SJSA1 (cell line): Measurements from ENCODE around the gene ZNF581. TPM values are rescaled to one million over a fixed set of nuclear protein-coding genes. Genes with fewer than 3 reads are reported as not detected.

ENCODE experiments used
- DNase-seq, 2 experiments: peaks; one replicate each; pipeline ENCODE4 v3.0.0-alpha.2; 2015 to 2020; ENCODE audit warnings: low spot score in 2 of 2, low read depth in 1 of 2
- H3K27ac ChIP-seq: fragments of 250-450 bp; sonication (Bioruptor Pico); 2 replicates; pipeline ENCODE4 v1.5.1; 2020; ENCODE audit warnings: mild to moderate bottlenecking, moderate library complexity
- H3K27me3 ChIP-seq: fragments of 250-450 bp; sonication (Bioruptor Pico); replicated peaks from 2 replicates; pipeline ENCODE4 v1.5.1; 2020; ENCODE audit warnings: mild to moderate bottlenecking, moderate library complexity
- H3K36me3 ChIP-seq: fragments of 250-450 bp; sonication (Bioruptor Pico); 2 replicates; pipeline ENCODE4 v1.5.1; 2020; ENCODE audit warnings: mild to moderate bottlenecking
- H3K4me1 ChIP-seq: fragments of 250-450 bp; sonication (Bioruptor Pico); replicated peaks from 2 replicates; pipeline ENCODE4 v1.6.1; 2021; ENCODE audit warnings: mild to moderate bottlenecking
- H3K4me3 ChIP-seq: fragments of 250-450 bp; sonication (Bioruptor Pico); 2 replicates; pipeline ENCODE4 v1.5.1; 2020; ENCODE audit warnings: mild to moderate bottlenecking
- H3K9me3 ChIP-seq: fragments of 250-450 bp; sonication (Bioruptor Pico); replicated peaks from 2 replicates; pipeline ENCODE4 v1.5.1; 2020; ENCODE audit warnings: mild to moderate bottlenecking
- total RNA-seq: library from RNA; depleted of rRNA; stranded (reverse); fragments of >200 nt; shearing (Covaris generic); gene quantifications from 2 replicates; pipeline ENCODE4 v1.2.3, GENCODE V29; 2014

The ZNF581 gene
- total RNA-seq, 1 experiment from 2014 or later = 5.5 TPM

- H3K36me3 ChIP-seq = peaks cover 77% of the 10 kb centered on the region
- peaks cover 21% of the 10 kb centered on the region for H3K4me1 ChIP-seq
- no peaks in the 10 kb centered on the region for H3K27me3 ChIP-seq
- peak within 1 kb of the TSS; percentile 98 for H3K4me3 ChIP-seq
- no peaks in the 10 kb centered on the region; the same call in 1 of the 2 replicates for H3K9me3 ChIP-seq
- peak within 1 kb of the TSS; percentile 71 for H3K27ac ChIP-seq
- peak; percentile 92 to 98 for DNase-seq
These were observed 31.6 kb downstream of the ZNF581 start, which contains the start of gene EPN1 for GRCh38 chr19:55674841-55675660. Gene EPN1, plus strand, starts transcription at chr19:55675226. Its CDS starts 3,402 bp downstream, at chr19:55678628.

- no peaks in the 10 kb centered on the region; the same call in 1 of the 2 replicates for H3K9me3 ChIP-seq
- peak overlapping the region; percentile 98 for H3K4me3 ChIP-seq
- peaks cover 21% of the 10 kb centered on the region for H3K4me1 ChIP-seq
- H3K36me3 ChIP-seq = peaks cover 80% of the 10 kb centered on the region
- no peaks in the 10 kb centered on the region for H3K27me3 ChIP-seq
- peak overlapping the region; percentile 71 for H3K27ac ChIP-seq
- no peak for DNase-seq
These were observed 32.4 kb downstream of the ZNF581 start for GRCh38 chr19:55675661-55676354.

GRCh38 chr19:55676383-55676782, 32.9 kb downstream of the ZNF581 start:
- H3K9me3 ChIP-seq = no peaks in the 10 kb centered on the region; the same call in 1 of the 2 replicates
- H3K27me3 ChIP-seq = no peaks in the 10 kb centered on the region
- DNase-seq = no peak
- peaks cover 83% of the 10 kb centered on the region for H3K36me3 ChIP-seq
- peaks cover 21% of the 10 kb centered on the region for H3K4me1 ChIP-seq
- H3K27ac ChIP-seq = no peak overlapping the region
- peak overlapping the region; percentile 98 for H3K4me3 ChIP-seq

GRCh38 chr19:55676889-55677505, 33.5 kb downstream of the ZNF581 start:
- H3K9me3 ChIP-seq = no peaks in the 10 kb centered on the region; the same call in 1 of the 2 replicates
- H3K4me1 ChIP-seq = peaks cover 21% of the 10 kb centered on the region
- H3K27ac ChIP-seq = no peak overlapping the region
- H3K36me3 ChIP-seq = peaks cover 83% of the 10 kb centered on the region
- DNase-seq = no peak
- no peak overlapping the region for H3K4me3 ChIP-seq
- H3K27me3 ChIP-seq = no peaks in the 10 kb centered on the region

GRCh38 chr19:55677572-55678028, 34.2 kb downstream of the ZNF581 start:
- Histone ChIP-seq H3K9me3 (no peaks in the 10 kb centered on the region; the same call in 1 of the 2 replicates), H3K27me3 (no peaks in the 10 kb centered on the region), H3K27ac (no peak overlapping the region), H3K4me1 (peaks cover 17% of the 10 kb centered on the region), H3K36me3 (peaks cover 84% of the 10 kb centered on the region), H3K4me3 (no peak overlapping the region)
- DNase-seq = no peak

- DNase-seq = no peak
- Histone ChIP-seq H3K36me3 (peaks cover 85% of the 10 kb centered on the region), H3K4me1 (peaks cover 17% of the 10 kb centered on the region), H3K4me3 (no peak overlapping the region), H3K27ac (no peak overlapping the region), H3K9me3 (no peaks in the 10 kb centered on the region; the same call in 1 of the 2 replicates), H3K27me3 (no peaks in the 10 kb centered on the region)
These were observed 34.7 kb downstream of the ZNF581 start for GRCh38 chr19:55678121-55678671.

- Histone ChIP-seq H3K27ac (no peak overlapping the region), H3K9me3 (no peaks in the 10 kb centered on the region; the same call in 1 of the 2 replicates), H3K27me3 (no peaks in the 10 kb centered on the region), H3K4me1 (peaks cover 13% of the 10 kb centered on the region), H3K4me3 (no peak overlapping the region), H3K36me3 (peaks cover 87% of the 10 kb centered on the region)
- no peak for DNase-seq
These were observed 36.2 kb downstream of the ZNF581 start for GRCh38 chr19:55679343-55680257.

GRCh38 chr19:55680339-55681130, 37.1 kb downstream of the ZNF581 start:
- Histone ChIP-seq H3K4me1 (peaks cover 11% of the 10 kb centered on the region), H3K27ac (no peak overlapping the region), H3K36me3 (peaks cover 88% of the 10 kb centered on the region), H3K27me3 (no peaks in the 10 kb centered on the region), H3K4me3 (no peak overlapping the region), H3K9me3 (no peaks in the 10 kb centered on the region)
- no peak for DNase-seq

GRCh38 chr19:55681131-55682092, 38.0 kb downstream of the ZNF581 start:
- no peaks in the 10 kb centered on the region for H3K27me3 ChIP-seq
- no peak overlapping the region for H3K4me3 ChIP-seq
- DNase-seq = no peak
- H3K27ac ChIP-seq = no peak overlapping the region
- peaks cover 95% of the 10 kb centered on the region for H3K36me3 ChIP-seq
- no peaks in the 10 kb centered on the region for H3K9me3 ChIP-seq
- peaks cover 5% of the 10 kb centered on the region; the same call in 1 of the 2 replicates for H3K4me1 ChIP-seq

- Histone ChIP-seq H3K27ac (no peak overlapping the region), H3K36me3 (peaks cover 86% of the 10 kb centered on the region), H3K27me3 (no peaks in the 10 kb centered on the region), H3K9me3 (no peaks in the 10 kb centered on the region), H3K4me1 (no peaks in the 10 kb centered on the region), H3K4me3 (no peak overlapping the region)
- no peak for DNase-seq
These were observed 40.2 kb downstream of the ZNF581 start for GRCh38 chr19:55683449-55684261.
